ENCODE measurements around the gene NPC2.

NPC2 gene

GRCh38 chr14:74495356-74495755 is 2.3 kb upstream of the NPC2 start:
- Histone ChIP-seq H2AK5ac (ENCODE audit: low read length) (no peak overlapping the region), H3K4me2 (ENCODE audit: low read length) (no peak overlapping the region), H4K8ac (ENCODE audit: low read depth, low read length) (no peak overlapping the region), H3K14ac (ENCODE audit: low read length) (no peak overlapping the region), H4K91ac (ENCODE audit: low read depth, low read length) (no peak overlapping the region), H3K9me3 (ENCODE audit: insufficient read depth, low read depth, low read length) (no peaks in the 10 kb centered on the region), H3K27me3 (ENCODE audit: insufficient read depth, low read length) (no peaks in the 10 kb centered on the region), H2BK120ac (ENCODE audit: insufficient read depth, low read length, poor library complexity) (no peak overlapping the region), H2AFZ (ENCODE audit: insufficient read depth, low read length, poor library complexity) (no peak overlapping the region), H3K9ac (ENCODE audit: low read length) (no peak overlapping the region), H3K27ac (ENCODE audit: low read depth, low read length) (no peak overlapping the region), H2BK5ac (ENCODE audit: low read depth, low read length, poor library complexity) (no peak overlapping the region), H4K12ac (ENCODE audit: low read depth, low read length) (no peak overlapping the region), H3K79me2 (ENCODE audit: control insufficient read depth, insufficient read depth, low read length, poor library complexity) (peaks cover 9% of the 10 kb centered on the region), H3K18ac (ENCODE audit: low read length) (no peak overlapping the region), H3K4me1 (ENCODE audit: control insufficient read depth in 1 of 2, insufficient read depth in 2 of 2, low read length in 2 of 2) (peaks cover 0 to 2% of the 10 kb centered on the region in 2 experiments), H3K23ac (ENCODE audit: low read length) (no peak overlapping the region), H3K36me3 (ENCODE audit: control insufficient read depth in 1 of 2, insufficient read depth in 2 of 2, low read length in 2 of 2) (no peaks in the 10 kb centered on the region), H2BK12ac (ENCODE audit: low read length) (no peak overlapping the region), H3K4ac (ENCODE audit: low read depth, low read length) (no peak overlapping the region), H3K4me3 (ENCODE audit: low read depth, low read length) (no peak overlapping the region), H3K79me1 (ENCODE audit: low read length) (peaks cover 10% of the 10 kb centered on the region)
- DNase-seq: no peak
- no CpG with 5 or more reads among the region's 2 CpGs for WGBS (ENCODE audit: extremely low coverage, insufficient coverage, insufficient read length)

- H3K79me2 ChIP-seq (ENCODE audit: control insufficient read depth, insufficient read depth, low read length, poor library complexity): peaks cover 9% of the 10 kb centered on the region
- peak within 1 kb of the TSS; percentile 93 for H3K18ac ChIP-seq (ENCODE audit: low read length)
- H3K27me3 ChIP-seq (ENCODE audit: insufficient read depth, low read length): no peaks in the 10 kb centered on the region
- H3K23ac ChIP-seq (ENCODE audit: low read length): no peak within 1 kb of the TSS
- peak within 1 kb of the TSS; percentile 98 for H2AFZ ChIP-seq (ENCODE audit: insufficient read depth, low read length, poor library complexity)
- H3K4me2 ChIP-seq (ENCODE audit: low read length): peak within 1 kb of the TSS; percentile 93
- peak within 1 kb of the TSS; percentile 83 for H3K4ac ChIP-seq (ENCODE audit: low read depth, low read length)
- peak within 1 kb of the TSS; percentile 95 for H3K14ac ChIP-seq (ENCODE audit: low read length)
- H4K8ac ChIP-seq (ENCODE audit: low read depth, low read length): peak within 1 kb of the TSS; percentile 97
- peaks cover 2 to 8% of the 10 kb centered on the region in 2 experiments for H3K4me1 ChIP-seq (ENCODE audit: control insufficient read depth in 1 of 2, insufficient read depth in 2 of 2, low read length in 2 of 2)
- no peaks in the 10 kb centered on the region for H3K9me3 ChIP-seq (ENCODE audit: insufficient read depth, low read depth, low read length)
- H4K12ac ChIP-seq (ENCODE audit: low read depth, low read length): peak within 1 kb of the TSS; percentile 79
- H3K27ac ChIP-seq (ENCODE audit: low read depth, low read length): peak within 1 kb of the TSS; percentile 86
- peak within 1 kb of the TSS; percentile 71 for H2AK5ac ChIP-seq (ENCODE audit: low read length)
- DNase-seq: peak; percentile 98 to 100
- H3K79me1 ChIP-seq (ENCODE audit: low read length): peaks cover 10% of the 10 kb centered on the region
- H3K9ac ChIP-seq (ENCODE audit: low read length): peak within 1 kb of the TSS; percentile 88
- H3K36me3 ChIP-seq (ENCODE audit: control insufficient read depth in 1 of 2, insufficient read depth in 2 of 2, low read length in 2 of 2): no peaks in the 10 kb centered on the region
- H4K91ac ChIP-seq (ENCODE audit: low read depth, low read length): peak within 1 kb of the TSS; percentile 86
- peak within 1 kb of the TSS; percentile 67 for H2BK120ac ChIP-seq (ENCODE audit: insufficient read depth, low read length, poor library complexity)
- peak within 1 kb of the TSS; percentile 71 for H2BK12ac ChIP-seq (ENCODE audit: low read length)
- H3K4me3 ChIP-seq (ENCODE audit: low read depth, low read length): peak within 1 kb of the TSS; percentile 96
- H2BK5ac ChIP-seq (ENCODE audit: low read depth, low read length, poor library complexity): peak within 1 kb of the TSS; percentile 87
- WGBS (ENCODE audit: extremely low coverage, insufficient coverage, insufficient read length): no CpG with 5 or more reads among the region's 73 CpGs
Measured at GRCh38 chr14:74493343-74494261, 497 bp upstream of the NPC2 start, which contains the start of gene ISCA2. ISCA2 (plus strand) TSS chr14:74493765; CDS start chr14:74493775, 10 bp downstream.

- no peak overlapping the region for H3K14ac ChIP-seq (ENCODE audit: low read length)
- H4K91ac ChIP-seq (ENCODE audit: low read depth, low read length): no peak overlapping the region
- H3K4me2 ChIP-seq (ENCODE audit: low read length): peak overlapping the region; percentile 72
- H3K36me3 ChIP-seq (ENCODE audit: control insufficient read depth in 1 of 2, insufficient read depth in 2 of 2, low read length in 2 of 2): no peaks in the 10 kb centered on the region
- H3K18ac ChIP-seq (ENCODE audit: low read length): peak overlapping the region; percentile 51
- H3K23ac ChIP-seq (ENCODE audit: low read length): no peak overlapping the region
- peak overlapping the region; percentile 30 for H2BK12ac ChIP-seq (ENCODE audit: low read length)
- peak overlapping the region; percentile 21 for H3K27ac ChIP-seq (ENCODE audit: low read depth, low read length)
- H2AK5ac ChIP-seq (ENCODE audit: low read length): no peak overlapping the region
- H3K4me1 ChIP-seq (ENCODE audit: control insufficient read depth in 1 of 2, insufficient read depth in 2 of 2, low read length in 2 of 2): peaks cover 7 to 13% of the 10 kb centered on the region in 2 experiments
- H3K27me3 ChIP-seq (ENCODE audit: insufficient read depth, low read length): no peaks in the 10 kb centered on the region
- DNase-seq: peak; percentile 20 to 63
- no CpG with 5 or more reads among the region's 20 CpGs for WGBS (ENCODE audit: extremely low coverage, insufficient coverage, insufficient read length)
- H4K8ac ChIP-seq (ENCODE audit: low read depth, low read length): no peak overlapping the region
- H3K9me3 ChIP-seq (ENCODE audit: insufficient read depth, low read depth, low read length): no peaks in the 10 kb centered on the region
- peak overlapping the region; percentile 36 for H3K4ac ChIP-seq (ENCODE audit: low read depth, low read length)
- peaks cover 9% of the 10 kb centered on the region for H3K79me2 ChIP-seq (ENCODE audit: control insufficient read depth, insufficient read depth, low read length, poor library complexity)
- H2BK5ac ChIP-seq (ENCODE audit: low read depth, low read length, poor library complexity): no peak overlapping the region
- H2AFZ ChIP-seq (ENCODE audit: insufficient read depth, low read length, poor library complexity): peak overlapping the region; percentile 73
- no peak overlapping the region for H2BK120ac ChIP-seq (ENCODE audit: insufficient read depth, low read length, poor library complexity)
- H4K12ac ChIP-seq (ENCODE audit: low read depth, low read length): no peak overlapping the region
- H3K9ac ChIP-seq (ENCODE audit: low read length): no peak overlapping the region
- H3K4me3 ChIP-seq (ENCODE audit: low read depth, low read length): peak overlapping the region; percentile 45
- H3K79me1 ChIP-seq (ENCODE audit: low read length): peaks cover 10% of the 10 kb centered on the region
Measured at GRCh38 chr14:74491956-74492775, 939 bp downstream of the NPC2 start.

- Histone ChIP-seq H4K12ac (ENCODE audit: low read depth, low read length) (no peak overlapping the region), H2BK120ac (ENCODE audit: insufficient read depth, low read length, poor library complexity) (no peak overlapping the region), H3K4me3 (ENCODE audit: low read depth, low read length) (no peak overlapping the region), H3K23ac (ENCODE audit: low read length) (no peak overlapping the region), H3K27me3 (ENCODE audit: insufficient read depth, low read length) (no peaks in the 10 kb centered on the region), H3K79me2 (ENCODE audit: control insufficient read depth, insufficient read depth, low read length, poor library complexity) (peaks cover 9% of the 10 kb centered on the region), H3K27ac (ENCODE audit: low read depth, low read length) (no peak overlapping the region), H3K9ac (ENCODE audit: low read length) (no peak overlapping the region), H3K36me3 (ENCODE audit: control insufficient read depth in 1 of 2, insufficient read depth in 2 of 2, low read length in 2 of 2) (peaks cover 4 to 6% of the 10 kb centered on the region in 2 experiments), H2BK12ac (ENCODE audit: low read length) (no peak overlapping the region), H3K18ac (ENCODE audit: low read length) (no peak overlapping the region), H3K4ac (ENCODE audit: low read depth, low read length) (no peak overlapping the region), H2AK5ac (ENCODE audit: low read length) (no peak overlapping the region), H3K4me1 (ENCODE audit: control insufficient read depth in 1 of 2, insufficient read depth in 2 of 2, low read length in 2 of 2) (peaks cover 11 to 19% of the 10 kb centered on the region in 2 experiments), H3K9me3 (ENCODE audit: insufficient read depth, low read depth, low read length) (no peaks in the 10 kb centered on the region), H3K79me1 (ENCODE audit: low read length) (peaks cover 10% of the 10 kb centered on the region), H4K91ac (ENCODE audit: low read depth, low read length) (no peak overlapping the region), H2BK5ac (ENCODE audit: low read depth, low read length, poor library complexity) (no peak overlapping the region), H3K4me2 (ENCODE audit: low read length) (no peak overlapping the region), H3K14ac (ENCODE audit: low read length) (no peak overlapping the region), H4K8ac (ENCODE audit: low read depth, low read length) (no peak overlapping the region), H2AFZ (ENCODE audit: insufficient read depth, low read length, poor library complexity) (no peak overlapping the region)
- DNase-seq: no peak
- WGBS (ENCODE audit: extremely low coverage, insufficient coverage, insufficient read length): no CpG with 5 or more reads among the region's 1 CpG
Measured at GRCh38 chr14:74490486-74490885, 2.6 kb downstream of the NPC2 start.
